HG02678 (cell line): ENCODE measurements around the gene EXT2.

Source experiments
- ATAC-seq: cut with Tn5 transposase; IDR thresholded peaks from one replicate; pipeline ENCODE4 v1.9.1; 2021; ENCODE audit warnings: mild to moderate bottlenecking, moderate library complexity; ENCODE audit not compliant: unreplicated experiment

The EXT2 gene

GRCh38 chr11:44260081-44260480 lies 164.6 kb downstream of the EXT2 start:
- no peak for ATAC-seq

GRCh38 chr11:44261800-44262591 lies 166.5 kb downstream of the EXT2 start:
- no peak for ATAC-seq

- ATAC-seq: no peak
These were observed 168.4 kb downstream of the EXT2 start for GRCh38 chr11:44263738-44264437.

GRCh38 chr11:44264438-44264749 lies 168.9 kb downstream of the EXT2 start:
- ATAC-seq: no peak

- ATAC-seq: no peak
These were observed 169.3 kb downstream of the EXT2 start for GRCh38 chr11:44264761-44265160.

GRCh38 chr11:44266056-44266780 lies 170.7 kb downstream of the EXT2 start:
- ATAC-seq: no peak

- no peak for ATAC-seq
These were observed 171.7 kb downstream of the EXT2 start for GRCh38 chr11:44267006-44267749.

GRCh38 chr11:44267750-44268613 lies 172.5 kb downstream of the EXT2 start:
- ATAC-seq: no peak

- no peak for ATAC-seq
These were observed 173.2 kb downstream of the EXT2 start for GRCh38 chr11:44268614-44269080.

GRCh38 chr11:44269369-44270351 lies 174.2 kb downstream of the EXT2 start:
- no peak for ATAC-seq

GRCh38 chr11:44270403-44271273 lies 175.2 kb downstream of the EXT2 start:
- no peak for ATAC-seq

GRCh38 chr11:44271286-44271685 lies 175.8 kb downstream of the EXT2 start:
- ATAC-seq: no peak

GRCh38 chr11:44274404-44274803 lies 178.9 kb downstream of the EXT2 start:
- no peak for ATAC-seq

- ATAC-seq: no peak
These were observed 179.8 kb downstream of the EXT2 start for GRCh38 chr11:44275241-44275640.

- ATAC-seq: no peak
These were observed 180.6 kb downstream of the EXT2 start for GRCh38 chr11:44275961-44276550.

- no peak for ATAC-seq
These were observed 182.0 kb downstream of the EXT2 start for GRCh38 chr11:44277196-44278090.

GRCh38 chr11:44279483-44279882 lies 184.0 kb downstream of the EXT2 start:
- no peak for ATAC-seq
